B cell (primary cell): Measurements from ENCODE around the gene PSMB10. TPM values are rescaled to one million over a fixed set of nuclear protein-coding genes. Genes with fewer than 3 reads are reported as not detected.

Experiments used
- ATAC-seq: fragments of 200-7000 bp; cut with Tn5 transposase; one replicate; pipeline ENCODE4 v1.10.0; 2021; ENCODE audit warnings: low read depth, mild to moderate bottlenecking, moderate number of reproducible peaks, moderate library complexity
- CTCF ChIA-PET: fragments of 350-600 bp; sonication (Branson Sonifier 250); formaldehyde crosslinking; loops from one replicate; lab custom pipeline; 2021; ENCODE audit warnings: antibody characterized with exemption, inconsistent platforms; lab: Charles Lee
- POLR2A ChIA-PET: fragments of 350-600 bp; sonication (Branson Sonifier 250); formaldehyde crosslinking; loops from one replicate; lab custom pipeline; 2021; ENCODE audit warnings: antibody characterized with exemption; lab: Charles Lee
- DNase-seq: peaks from one replicate; pipeline ENCODE4 v3.0.0; 2013
- H2AFZ ChIP-seq: 2 replicates; pipeline ENCODE4 v1.6.1; 2012; ENCODE audit warnings: mild to moderate bottlenecking, low read depth, low read length; ENCODE audit not compliant: insufficient read depth, poor library complexity, severe bottlenecking
- H3K27ac ChIP-seq, 2 donors: 1 replicate in 1 of 2; 2 replicates in 1 of 2; pipeline ENCODE4 v1.5.1; 2012 to 2013; ENCODE audit warnings: low read length in 2 of 2, mild to moderate bottlenecking in 2 of 2, moderate library complexity in 1 of 2
- H3K27me3 ChIP-seq, 4 experiments: fragments of 200-600 bp in 1 of 4; sonication (generic) in 1 of 4; replicated peaks in 1 of 4; 1 replicate in 2 of 4; 2 replicates in 2 of 4; pipeline versions ENCODE4 v1.6.1 to v1.7.0; 2013 to 2016; ENCODE audit warnings: low read length in 3 of 4, mild to moderate bottlenecking in 2 of 4, mixed read lengths in 1 of 4, moderate library complexity in 1 of 4; ENCODE audit not compliant: insufficient read depth in 4 of 4, control insufficient read depth in 3 of 4; ENCODE audit errors: control extremely low read depth in 1 of 4
- H3K36me3 ChIP-seq, 2 experiments: replicated peaks in 1 of 2; 1 replicate in 1 of 2; 2 replicates in 1 of 2; pipeline versions ENCODE4 v1.6.1 to v1.7.1; 2013; ENCODE audit warnings: low read length in 1 of 2; ENCODE audit not compliant: insufficient read depth in 2 of 2, control insufficient read depth in 1 of 2; ENCODE audit errors: control extremely low read depth in 1 of 2, extremely low read depth in 1 of 2
- H3K4me1 ChIP-seq, 2 donors: fragments of 200-600 bp in 1 of 2; sonication (generic) in 1 of 2; 1 replicate in 1 of 2; 2 replicates in 1 of 2; pipeline versions ENCODE4 v1.5.1 to v1.6.1; 2013 to 2017; ENCODE audit warnings: low read length in 2 of 2; ENCODE audit not compliant: control insufficient read depth in 2 of 2, insufficient read depth in 2 of 2
- H3K4me2 ChIP-seq: replicated peaks from 2 replicates; pipeline ENCODE3; 2012; ENCODE audit warnings: mild to moderate bottlenecking, low read depth, low read length; ENCODE audit not compliant: poor library complexity, severe bottlenecking
- H3K4me3 ChIP-seq, 5 experiments: fragments of 200-600 bp in 1 of 5; sonication (generic) in 1 of 5; 1 replicate in 3 of 5; 2 replicates in 2 of 5; pipeline versions ENCODE4 v1.5.1 to v1.7.0; 2011 to 2016; ENCODE audit warnings: low read length in 4 of 5, mild to moderate bottlenecking in 4 of 5, low read depth in 2 of 5, control low read depth in 1 of 5, moderate library complexity in 1 of 5; ENCODE audit not compliant: insufficient read depth in 1 of 5; ENCODE audit errors: control extremely low read depth in 1 of 5, extremely low read depth in 1 of 5
- H3K79me2 ChIP-seq: fragments of 200-600 bp; sonication (generic); one replicate; pipeline ENCODE4 v1.6.0; 2016; ENCODE audit warnings: low read length; ENCODE audit not compliant: control insufficient read depth, insufficient read depth
- H3K9ac ChIP-seq: fragments of 200-600 bp; sonication (generic); 2 replicates; pipeline ENCODE4 v1.6.1; 2017; ENCODE audit warnings: mild to moderate bottlenecking, low read length, moderate library complexity
- H3K9me3 ChIP-seq, 3 donors: one replicate each; pipeline versions ENCODE4 v1.6.1 to v1.7.1; 2013; ENCODE audit warnings: low read length in 2 of 3; ENCODE audit not compliant: control insufficient read depth in 2 of 3, insufficient read depth in 1 of 3; ENCODE audit errors: control extremely low read depth in 1 of 3
- H4K20me1 ChIP-seq: 2 replicates; pipeline ENCODE4 v1.6.0; 2012; ENCODE audit warnings: mild to moderate bottlenecking, low read length; ENCODE audit not compliant: insufficient read depth, control insufficient read depth, poor library complexity, severe bottlenecking
- H3K27ac Mint-ChIP-seq: one replicate; pipeline ENCODE4 v1.8.0; 2021; ENCODE audit warnings: mixed read lengths
- H3K27me3 Mint-ChIP-seq: one replicate; pipeline ENCODE4 v1.8.0; 2021; ENCODE audit warnings: mixed read lengths
- H3K4me1 Mint-ChIP-seq: one replicate; pipeline ENCODE4 v1.8.0; 2021; ENCODE audit warnings: mixed read lengths
- H3K4me3 Mint-ChIP-seq: one replicate; pipeline ENCODE4 v1.8.0; 2021; ENCODE audit warnings: mixed read lengths
- H3K9me3 Mint-ChIP-seq: one replicate; pipeline ENCODE4 v1.8.0; 2022; ENCODE audit warnings: mixed read lengths; ENCODE audit not compliant: insufficient read depth
- CTCF ChIP-seq: fragments of 200-600 bp; IDR thresholded peaks from one replicate; pipeline ENCODE4 v1.8.0; 2022; ENCODE audit warnings: antibody characterized with exemption, mild to moderate bottlenecking
- EZH2 ChIP-seq: IDR thresholded peaks from 2 replicates; pipeline ENCODE4 v1.6.1; 2012; ENCODE audit warnings: borderline replicate concordance, low read depth, mild to moderate bottlenecking, moderate library complexity, low read length; ENCODE audit not compliant: insufficient read depth, poor library complexity, severe bottlenecking
- WGBS: methylation state at CpG from one replicate; pipeline ENCODE4 v1.1.5; 2013; ENCODE audit warnings: missing lambda C conversion rate; ENCODE audit not compliant: insufficient coverage; 5-methylcytosine and 5-hydroxymethylcytosine counted together
- intact Hi-C: fragments of 100-400 bp; cut with micrococcal nuclease; formaldehyde crosslinking; loops from one replicate; pipeline ENCODE4 v1.10.0; 2022
- polyA plus RNA-seq: library from polyadenylated mRNA; depleted of rRNA; stranded (reverse); fragments of >200 nt; gene quantifications from 2 replicates; pipeline ENCODE4 v1.2.3, GENCODE V29; 2012
- total RNA-seq, 2 donors: library from RNA; stranded (reverse); fragments of 120-200 nt in 1 of 2; gene quantifications; 1 replicate in 1 of 2; 2 replicates in 1 of 2; pipeline versions ENCODE4 v1.2.3 to v1.2.4, GENCODE V29; 2013 to 2022

Gene PSMB10
- total and polyA plus RNA-seq, 2 donors (not counting 1 experiment from before 2014, with no cell fraction given) = 167 to 176 TPM

GRCh38 chr16:67950335-67950843 lies 13.7 kb upstream of the PSMB10 start:
- ChIA-PET POLR2A (no interaction called here), CTCF (interaction anchor here (1.2 to 2.6 kb wide), 2 partner anchors 9 to 67 kb away, joined by 3 to 7 read pairs; no protein-coding TSS in a partner anchor)
- Histone ChIP-seq H3K27ac (no peak overlapping the region), H3K79me2 (peaks cover 1% of the 10 kb centered on the region), H3K27me3 (no peaks in the 10 kb centered on the region), H4K20me1 (no peaks in the 10 kb centered on the region), H3K9me3 (no peaks in the 10 kb centered on the region), H3K36me3 (peaks cover 0 to 12% of the 10 kb centered on the region in 2 experiments), H3K4me2 (no peak overlapping the region), H3K9ac (no peak overlapping the region), H3K4me3 (no peak overlapping the region), H3K4me1 (no peaks in the 10 kb centered on the region), H2AFZ (no peak overlapping the region)
- Mint-ChIP-seq H3K4me1 (no peaks in the 10 kb centered on the region), H3K27me3 (no peaks in the 10 kb centered on the region), H3K4me3 (no peak overlapping the region), H3K9me3 (no peaks in the 10 kb centered on the region), H3K27ac (no peak overlapping the region)
- WGBS = 95% methylated on average over 13 of the region's 16 CpGs
- intact Hi-C loops = no loop called here
- no peak for TF ChIP-seq CTCF
- TF ChIP-seq EZH2 = no peak
- DNase-seq (no peak), ATAC-seq (no peak)

GRCh38 chr16:67949645-67950044 lies 13.0 kb upstream of the PSMB10 start:
- Histone ChIP-seq H3K9me3 (no peaks in the 10 kb centered on the region), H4K20me1 (no peaks in the 10 kb centered on the region), H3K36me3 (peaks cover 0 to 12% of the 10 kb centered on the region in 2 experiments), H3K4me1 (no peaks in the 10 kb centered on the region), H3K4me3 (no peak overlapping the region), H3K9ac (no peak overlapping the region), H3K4me2 (no peak overlapping the region), H3K27ac (no peak overlapping the region), H3K27me3 (no peaks in the 10 kb centered on the region), H3K79me2 (peaks cover 7% of the 10 kb centered on the region), H2AFZ (no peak overlapping the region)
- POLR2A ChIA-PET = no interaction called here
- no peak overlapping the region for H3K4me3 Mint-ChIP-seq
- no peak for ATAC-seq
- intact Hi-C loops = no loop called here
- H3K4me1 Mint-ChIP-seq = no peaks in the 10 kb centered on the region
- no peaks in the 10 kb centered on the region for H3K27me3 Mint-ChIP-seq
- WGBS = 93% methylated on average over 10 of the region's 11 CpGs
- no peak overlapping the region for H3K27ac Mint-ChIP-seq
- CTCF ChIA-PET = interaction anchor here (1.2 to 2.6 kb wide), 2 partner anchors 8 to 66 kb away, joined by 3 to 7 read pairs; no protein-coding TSS in a partner anchor
- no peak for DNase-seq
- no peaks in the 10 kb centered on the region for H3K9me3 Mint-ChIP-seq
- TF ChIP-seq EZH2 (no peak), CTCF (no peak)
